Chondrocyte (in vitro differentiated cells): Measurements from ENCODE around the gene HAX1. TPM values are rescaled to one million over a fixed set of nuclear protein-coding genes. Genes with fewer than 3 reads are reported as not detected.
"Not testable (repeated sequence)": the region's sequence is repeated elsewhere in the genome, so short reads cannot be mapped to it uniquely, and the experiment has no call there.

Source experiments
- DNase-seq: peaks from one replicate; pipeline ENCODE4 v3.0.0; 2021; ENCODE audit warnings: mixed read lengths, low spot score
- H3K27ac Mint-ChIP-seq: one replicate; pipeline ENCODE4 v1.8.0; 2021; ENCODE audit warnings: mild to moderate bottlenecking, moderate library complexity, mixed read lengths; ENCODE audit not compliant: unreplicated experiment
- H3K27me3 Mint-ChIP-seq: 2 replicates; pipeline ENCODE4 v1.8.0; 2021; ENCODE audit warnings: low read depth, mixed read lengths
- H3K36me3 Mint-ChIP-seq: 2 replicates; pipeline ENCODE4 v1.8.0; 2021; ENCODE audit warnings: low read depth, mixed read lengths
- H3K4me1 Mint-ChIP-seq: 2 replicates; pipeline ENCODE4 v1.8.0; 2021; ENCODE audit warnings: low read depth, mild to moderate bottlenecking, mixed read lengths
- H3K4me3 Mint-ChIP-seq: one replicate; pipeline ENCODE4 v1.8.0; 2021; ENCODE audit warnings: mild to moderate bottlenecking, moderate library complexity, mixed read lengths; ENCODE audit not compliant: unreplicated experiment
- H3K9me3 Mint-ChIP-seq: 2 replicates; pipeline ENCODE4 v1.8.0; 2021; ENCODE audit warnings: low read depth, mixed read lengths
- CTCF ChIP-seq: fragments of 200-600 bp; sonication (generic); IDR thresholded peaks from 2 replicates; pipeline ENCODE4 v1.5.0; 2021; ENCODE audit warnings: antibody characterized with exemption, mild to moderate bottlenecking, moderate library complexity
- total RNA-seq: library from RNA; stranded (reverse); gene quantifications from 3 replicates; pipeline ENCODE4 v1.2.1, GENCODE V29; 2021

HAX1 gene
- total RNA-seq, 1 donor from 2014 or later = 104 TPM

GRCh38 chr1:154304664-154305337 is 32.4 kb downstream of the HAX1 start:
- H3K4me1 Mint-ChIP-seq = peaks cover 2% of the 10 kb centered on the region
- no peaks in the 10 kb centered on the region for H3K9me3 Mint-ChIP-seq
- H3K36me3 Mint-ChIP-seq = no peaks in the 10 kb centered on the region
- no peak for DNase-seq
- H3K4me3 Mint-ChIP-seq = no peak overlapping the region
- no peak overlapping the region for H3K27ac Mint-ChIP-seq
- no peak for TF ChIP-seq CTCF
- H3K27me3 Mint-ChIP-seq = no peaks in the 10 kb centered on the region

- Mint-ChIP-seq H3K4me3 (no peak overlapping the region), H3K36me3 (no peaks in the 10 kb centered on the region), H3K27me3 (no peaks in the 10 kb centered on the region), H3K27ac (no peak overlapping the region), H3K9me3 (no peaks in the 10 kb centered on the region), H3K4me1 (peaks cover 2% of the 10 kb centered on the region)
- no peak for TF ChIP-seq CTCF
- no peak for DNase-seq
Measured at GRCh38 chr1:154306151-154306550, 33.7 kb downstream of the HAX1 start.

- not testable (repeated sequence) for H3K4me1 Mint-ChIP-seq, H3K4me3 Mint-ChIP-seq, H3K36me3 Mint-ChIP-seq, H3K9me3 Mint-ChIP-seq, H3K27ac Mint-ChIP-seq, DNase-seq, H3K27me3 Mint-ChIP-seq
Measured at GRCh38 chr1:154307670-154308270, 35.3 kb downstream of the HAX1 start.

GRCh38 chr1:154309136-154309535 is 36.7 kb downstream of the HAX1 start:
- H3K27ac Mint-ChIP-seq, H3K4me1 Mint-ChIP-seq: not testable (repeated sequence)
- peaks cover 13% of the 10 kb centered on the region for H3K27me3 Mint-ChIP-seq

DNA sequence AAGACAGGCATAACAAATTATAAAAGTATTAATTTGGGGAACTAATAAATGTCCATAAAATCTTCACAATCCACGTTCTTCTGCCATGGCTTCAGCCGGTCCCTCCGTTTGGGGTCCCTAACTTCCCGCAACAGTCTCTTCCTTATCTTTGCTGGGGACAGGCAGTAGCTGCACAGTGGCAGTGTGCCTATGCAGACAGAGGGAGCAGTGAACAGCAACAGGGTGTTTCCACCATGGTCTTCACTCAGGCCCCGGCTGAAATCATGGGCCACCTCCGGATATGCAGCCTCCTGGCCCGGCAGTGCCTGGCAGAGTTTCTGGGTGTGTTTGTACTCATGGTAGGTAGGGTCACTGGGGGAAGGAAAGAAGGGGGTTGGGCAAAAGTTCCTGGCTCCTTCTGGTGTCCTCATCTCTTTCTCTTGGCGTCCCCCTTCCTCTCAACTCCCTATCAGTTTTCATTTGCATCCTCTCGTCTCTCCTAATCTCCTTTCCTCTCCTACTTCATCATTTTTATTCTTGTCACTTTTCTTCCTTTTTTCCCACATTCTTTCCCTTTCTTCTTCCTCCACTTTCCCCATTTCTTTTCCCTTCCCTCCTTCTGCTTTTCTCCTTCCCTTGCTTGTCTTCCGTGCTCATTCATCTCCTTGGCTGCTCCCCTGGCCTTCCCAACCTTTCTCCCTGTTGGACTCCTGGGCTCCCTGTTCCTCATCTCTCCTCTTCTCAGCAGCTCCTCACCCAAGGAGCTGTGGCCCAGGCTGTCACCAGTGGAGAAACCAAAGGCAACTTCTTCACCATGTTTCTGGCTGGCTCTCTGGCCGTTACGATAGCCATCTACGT is 40.0 kb downstream of the HAX1 start:
- H3K36me3 Mint-ChIP-seq, H3K4me1 Mint-ChIP-seq, DNase-seq, H3K9me3 Mint-ChIP-seq, H3K4me3 Mint-ChIP-seq, H3K27ac Mint-ChIP-seq: not testable (repeated sequence)
- H3K27me3 Mint-ChIP-seq = peaks cover 17% of the 10 kb centered on the region

More at GRCh38 chr1:154309136-154309535, 36.7 kb downstream of the HAX1 start:
- not testable (repeated sequence) for H3K4me3 Mint-ChIP-seq, DNase-seq, H3K36me3 Mint-ChIP-seq, H3K9me3 Mint-ChIP-seq

DNA sequence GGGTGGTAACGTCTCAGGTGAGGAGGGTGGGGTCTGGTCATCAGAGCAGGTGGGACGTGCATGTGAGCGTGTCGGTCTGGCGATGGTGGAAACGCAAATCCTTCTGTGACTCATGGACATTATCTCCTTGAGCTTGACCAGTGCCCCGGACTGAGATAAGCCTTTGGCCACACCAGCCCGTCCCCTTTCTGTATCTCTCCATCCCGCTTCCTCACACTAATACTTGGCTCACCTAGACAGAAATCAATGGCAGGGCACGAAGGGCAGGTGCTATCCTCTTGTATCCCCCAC is 40.6 kb downstream of the HAX1 start:
- Mint-ChIP-seq H3K4me1 (no peaks in the 10 kb centered on the region), H3K4me3 (no peak overlapping the region), H3K27ac (no peak overlapping the region), H3K27me3 (peaks cover 23% of the 10 kb centered on the region), H3K9me3 (no peaks in the 10 kb centered on the region), H3K36me3 (no peaks in the 10 kb centered on the region)
- no peak for DNase-seq
- TF ChIP-seq CTCF = no peak

GRCh38 chr1:154314226-154314625 is 41.8 kb downstream of the HAX1 start:
- peaks cover 26% of the 10 kb centered on the region for H3K27me3 Mint-ChIP-seq
- DNase-seq, H3K4me3 Mint-ChIP-seq, H3K36me3 Mint-ChIP-seq, H3K9me3 Mint-ChIP-seq, H3K27ac Mint-ChIP-seq, H3K4me1 Mint-ChIP-seq: not testable (repeated sequence)
